SK-N-MC (cell line): Measurements from ENCODE around the gene MIOX.

Source experiments
- EZH2 ChIP-seq: fragments of 200-600 bp; sonication (generic); IDR thresholded peaks from one replicate; pipeline ENCODE4 v1.6.1; 2017; ENCODE audit warnings: antibody characterized with exemption
- FOXP2 ChIP-seq: optimal IDR thresholded peaks from 2 replicates; pipeline ENCODE3; 2011; ENCODE audit warnings: mild to moderate bottlenecking, moderate library complexity; ENCODE audit not compliant: insufficient read depth; ENCODE audit errors: extremely low read length, control extremely low read depth
- POLR2AphosphoS5 ChIP-seq: IDR thresholded peaks from 2 replicates; pipeline ENCODE4 v1.6.1; 2012; ENCODE audit warnings: mild to moderate bottlenecking, low read depth, low read length, borderline replicate concordance

DNA sequence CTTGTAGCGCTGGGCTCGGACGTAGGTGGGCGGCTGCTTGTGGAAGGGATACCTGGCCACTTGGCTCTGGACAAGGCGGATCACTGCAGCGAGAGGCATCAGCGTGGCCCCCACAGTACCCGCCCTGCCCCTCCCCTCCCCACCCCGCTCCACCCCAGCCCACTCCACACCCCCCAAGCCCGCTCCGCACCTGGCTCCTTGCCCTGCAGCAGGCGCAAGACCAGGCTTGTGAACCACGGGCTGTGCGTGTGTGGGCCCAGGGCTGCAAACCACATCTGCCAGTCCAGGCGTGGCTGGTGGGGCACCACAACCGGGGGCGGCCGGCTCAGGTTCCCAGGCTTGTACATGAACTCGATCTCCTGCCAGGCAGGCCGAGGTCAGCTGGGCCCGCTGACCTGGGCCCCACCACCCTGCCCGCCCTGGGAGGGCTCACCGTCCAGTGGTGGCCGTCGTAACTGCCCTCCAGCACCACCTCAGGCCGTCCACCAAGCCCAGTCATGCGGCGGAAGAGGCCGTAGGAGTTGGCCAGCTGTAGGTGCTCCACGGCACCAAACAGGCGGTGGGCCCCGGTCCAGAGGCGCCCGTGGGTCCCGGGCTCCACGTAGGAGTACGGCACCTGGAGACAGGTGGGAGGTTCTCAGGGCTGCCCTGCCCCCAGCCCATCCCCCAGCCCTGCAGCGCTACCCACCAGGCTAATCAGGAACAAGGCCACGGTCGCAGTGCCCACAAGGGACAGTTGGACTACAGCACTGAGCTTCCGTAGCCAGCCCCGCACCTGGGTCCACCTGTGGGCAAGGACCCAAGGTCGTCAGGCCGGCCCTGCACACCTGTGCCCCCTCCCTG, 17.9 kb downstream of the MIOX start:
- TF ChIP-seq EZH2 (no peak), POLR2AphosphoS5 (no peak), FOXP2 (no peak)
